ENCODE measurements around the gene SYNGAP1. TPM values are rescaled to one million over a fixed set of nuclear protein-coding genes. Genes with fewer than 3 reads are reported as not detected.
A peak's percentile ranks its signal among the peaks of the same experiment; 100 is the strongest.

SYNGAP1 gene
- total and polyA plus RNA-seq, 2 of the 8 experiments (the other 6 are each of a cell fraction or from before 2014, with no cell fraction given) = 31.0 to 101 TPM

DNA sequence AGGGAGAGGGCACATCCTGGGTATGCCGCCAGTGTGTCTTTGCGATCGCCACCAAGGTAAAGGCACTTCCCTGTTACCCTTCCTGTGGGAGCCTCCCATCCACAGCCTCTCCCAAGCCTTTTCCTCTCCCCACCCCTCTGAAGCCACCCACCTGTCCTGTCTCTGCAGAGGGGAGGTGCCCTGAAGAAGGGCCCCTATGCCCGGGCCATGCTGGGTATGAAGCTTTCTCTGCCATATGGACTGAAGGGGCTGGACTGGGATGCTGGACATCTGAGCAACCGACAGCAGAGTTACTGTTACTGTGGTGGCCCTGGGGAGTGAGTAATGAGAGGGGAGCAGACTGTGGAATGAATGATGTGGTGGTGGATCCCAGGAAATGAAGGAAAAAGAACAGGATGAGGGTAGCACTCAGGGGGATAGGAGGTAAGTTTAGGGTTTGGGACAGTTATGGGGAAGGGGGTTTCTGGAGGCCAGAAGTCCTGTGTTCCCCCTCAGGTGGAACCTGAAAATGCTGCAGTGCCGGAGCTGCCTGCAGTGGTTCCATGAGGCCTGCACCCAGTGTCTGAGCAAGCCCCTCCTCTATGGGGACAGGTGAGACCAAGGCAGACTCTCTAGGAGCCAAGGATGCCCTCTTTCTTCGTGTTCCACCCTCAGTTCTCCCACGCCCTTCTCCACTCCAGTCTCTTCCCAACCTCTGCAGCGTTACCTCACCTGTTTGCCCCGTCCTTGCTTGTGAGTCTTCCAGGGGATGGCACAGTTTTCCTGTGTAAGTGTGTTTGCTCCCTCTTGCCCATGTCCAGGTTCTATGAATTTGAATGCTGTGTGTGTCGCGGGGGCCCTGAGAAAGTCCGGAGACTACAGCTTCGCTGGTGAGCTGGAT lies 6.4 kb upstream of the SYNGAP1 start:
- WGBS, 2 experiments (ENCODE audit: extremely low coverage in 1 of 2, insufficient coverage in 1 of 2, insufficient read length in 1 of 2, insufficient replicate concordance in 2 of 2, low coverage in 1 of 2, low lambda C conversion rate in 2 of 2, missing lambda C conversion rate in 1 of 2) = 92% methylated on average over 14 of the region's 14 CpGs; no CpG with 5 or more reads in 1 of the 2 experiments
- Histone ChIP-seq H4K5ac (ENCODE audit: insufficient read length, low read depth, low read length) (no peak overlapping the region), H3K14ac (ENCODE audit: insufficient read length) (no peak overlapping the region), H2AFZ (ENCODE audit: low read length) (no peak overlapping the region), H4K8ac (ENCODE audit: extremely low read depth, insufficient read depth, low read length) (no peak overlapping the region), H3K23ac (ENCODE audit: insufficient read length) (no peak overlapping the region), H3K79me2 (ENCODE audit: control insufficient read depth in 1 of 2, insufficient read depth in 2 of 2, low read length in 2 of 2) (peaks cover 11 to 36% of the 10 kb centered on the region in 2 experiments), H4K91ac (replicated peaks; ENCODE audit: insufficient read length, low read length) (no peak overlapping the region), H3K4me3 (ENCODE audit: extremely low read depth in 1 of 4, insufficient read depth in 2 of 4, low read depth in 3 of 4, low read length in 4 of 4) (no peak overlapping the region), H3K79me1 (ENCODE audit: low read depth, low read length) (peaks cover 9% of the 10 kb centered on the region; the same call in 1 of the 2 replicates), H3K9ac (replicated peaks in 1 of 4; ENCODE audit: extremely low read depth in 1 of 4, low read depth in 3 of 4, low read length in 3 of 4) (no peak overlapping the region), H3K36me3 (ENCODE audit: control insufficient read depth in 2 of 4, insufficient read depth in 4 of 4, low read length in 3 of 4) (peaks cover 7 to 45% (median 29%) of the 10 kb centered on the region in 4 experiments; a peak in 7 of 8 replicates), H3K4ac (replicated peaks; ENCODE audit: insufficient read length, low read depth, low read length) (no peak overlapping the region), H2AK5ac (ENCODE audit: low read depth, low read length) (no peak overlapping the region), H3K56ac (replicated peaks; ENCODE audit: insufficient read length, low read depth, low read length) (no peak overlapping the region), H2BK12ac (ENCODE audit: low read depth, low read length) (no peak overlapping the region), H3K4me1 (replicated peaks in 1 of 4; ENCODE audit: control insufficient read depth in 3 of 4, insufficient read depth in 4 of 4, low read length in 3 of 4) (peaks cover 1 to 22% (median 10%) of the 10 kb centered on the region in 4 experiments), H2BK5ac (ENCODE audit: low read depth, low read length) (0 out of 2 replicates have a peak overlapping the region, but pooled peaks have one; percentile 16), H3K18ac (ENCODE audit: extremely low read depth, low read length) (no peak overlapping the region), H2BK15ac (ENCODE audit: low read length) (no peak overlapping the region), H4K20me1 (replicated peaks in 1 of 2; ENCODE audit: control insufficient read depth in 1 of 2, insufficient read depth in 2 of 2, low read length in 2 of 2) (peaks cover 4 to 17% of the 10 kb centered on the region in 2 experiments), H2BK120ac (replicated peaks; ENCODE audit: low read depth, low read length) (no peak overlapping the region), H3K27me3 (replicated peaks in 1 of 4; ENCODE audit: control insufficient read depth in 3 of 4, extremely low read depth in 1 of 4, insufficient read depth in 3 of 4, low read length in 3 of 4) (no peaks in the 10 kb centered on the region), H2BK20ac (ENCODE audit: low read length) (no peak overlapping the region), H3K23me2 (ENCODE audit: low read depth, low read length) (peaks cover 18% of the 10 kb centered on the region), H3K9me3 (ENCODE audit: insufficient read depth in 2 of 2, low read depth in 1 of 2, low read length in 1 of 2) (no peaks in the 10 kb centered on the region), H3K27ac (ENCODE audit: low read depth, low read length) (no peak overlapping the region), H3K4me2 (ENCODE audit: insufficient read depth in 1 of 2, low read depth in 2 of 2, low read length in 2 of 2) (no peak overlapping the region)
- TF ChIP-seq SIX5 (IDR thresholded peaks at IDR 0.05; ENCODE audit: low read depth, low read length) = no peak
- no peak for TF ChIP-seq BACH1 (IDR thresholded peaks at IDR 0.05; ENCODE audit: low read length)
- TF ChIP-seq POLR2A (IDR thresholded peaks at IDR 0.05; ENCODE audit: control extremely low read depth in 1 of 2, low read depth in 2 of 2, low read length in 2 of 2) = peak in 1 of 2 experiments; percentile 48; a peak in 2 of 3 replicates
- peak; percentile 51 for TF ChIP-seq POLR2AphosphoS5 (IDR thresholded peaks at IDR 0.05; ENCODE audit: low read depth, low read length)
- ChIA-PET CTCF (ENCODE audit: partially characterized antibody) (interaction anchor here (2.1 to 5.7 kb wide), 3 partner anchors 12 to 18 kb away, joined by 8 to 37 read pairs (median 10); no protein-coding TSS in a partner anchor), POLR2A (ENCODE audit: partially characterized antibody) (interaction anchor here (0.7 to 2.4 kb wide), 6 partner anchors 9 to 136 kb away, joined by 3 to 12 read pairs (median 5); no protein-coding TSS in a partner anchor)
- DNase-seq (ENCODE audit: low read depth in 1 of 2, low spot score in 2 of 2) (no peak), FAIRE-seq (no peak)
